WTC11 (cell line): Measurements from ENCODE around the gene ZDBF2. TPM values are rescaled to one million over a fixed set of nuclear protein-coding genes. Genes with fewer than 3 reads are reported as not detected.

Experiments
- ATAC-seq: fragments of 200-7000 bp; cut with Tn5 transposase; 2 replicates; pipeline ENCODE4 v1.10.0; 2021; ENCODE audit warnings: mild to moderate bottlenecking, moderate library complexity
- CTCF ChIA-PET: fragments of 300-600 bp; sonication (Branson Sonifier 250); formaldehyde crosslinking; loops from one replicate; lab custom pipeline; 2021; ENCODE audit warnings: antibody characterized with exemption; lab: Charles Lee
- POLR2A ChIA-PET: fragments of 350-600 bp; sonication (Branson Sonifier 250); formaldehyde crosslinking; loops from one replicate; lab custom pipeline; 2021; ENCODE audit warnings: antibody characterized with exemption; lab: Charles Lee
- DNase-seq: peaks from one replicate; pipeline ENCODE4 v3.0.0; 2021; ENCODE audit warnings: low spot score
- H3K27ac Mint-ChIP-seq: 2 replicates; pipeline ENCODE4 v1.8.0; 2021; ENCODE audit warnings: mixed read lengths
- H3K27me3 Mint-ChIP-seq: 2 replicates; pipeline ENCODE4 v1.8.0; 2021; ENCODE audit warnings: low read depth, mild to moderate bottlenecking, moderate library complexity, mixed read lengths
- H3K36me3 Mint-ChIP-seq: 2 replicates; pipeline ENCODE4 v1.8.0; 2021; ENCODE audit warnings: mixed read lengths
- H3K4me1 Mint-ChIP-seq: 2 replicates; pipeline ENCODE4 v1.8.0; 2022; ENCODE audit warnings: mixed read lengths
- H3K4me3 Mint-ChIP-seq: 2 replicates; pipeline ENCODE4 v1.8.0; 2021; ENCODE audit warnings: mild to moderate bottlenecking, moderate library complexity, mixed read lengths
- H3K9me3 Mint-ChIP-seq: 2 replicates; pipeline ENCODE4 v1.8.0; 2021; ENCODE audit warnings: mixed read lengths
- ATF3 ChIP-seq: sonication (generic); formaldehyde crosslinking; conservative IDR thresholded peaks from 2 replicates; pipeline ENCODE4 v1.8.1; 2022; ENCODE audit warnings: mild to moderate bottlenecking, missing genetic modification reagents
- CBFB ChIP-seq: sonication (generic); formaldehyde crosslinking; IDR thresholded peaks from 2 replicates; pipeline ENCODE4 v1.8.1; 2022; ENCODE audit warnings: mild to moderate bottlenecking, low read depth, missing genetic modification reagents
- CDX4 ChIP-seq: fragments of 250-450 bp; sonication (Bioruptor Pico); IDR thresholded peaks from 2 replicates; pipeline ENCODE4 v1.9.0; 2021; ENCODE audit warnings: moderate library complexity, mild to moderate bottlenecking, inconsistent platforms, borderline replicate concordance
- CREM ChIP-seq: sonication (generic); formaldehyde crosslinking; IDR thresholded peaks from 2 replicates; pipeline ENCODE4 v1.8.1; 2022; ENCODE audit warnings: mild to moderate bottlenecking, missing genetic modification reagents, moderate library complexity
- ELF4 ChIP-seq: sonication (generic); formaldehyde crosslinking; IDR thresholded peaks from 2 replicates; pipeline ENCODE4 v1.8.1; 2022; ENCODE audit warnings: low read depth, mild to moderate bottlenecking, moderate library complexity, missing genetic modification reagents
- ESRRA ChIP-seq: sonication (generic); formaldehyde crosslinking; IDR thresholded peaks from 2 replicates; pipeline ENCODE4 v1.8.1; 2022; ENCODE audit warnings: mild to moderate bottlenecking, missing genetic modification reagents, borderline replicate concordance
- GTF2I ChIP-seq: fragments of 250-450 bp; sonication (Bioruptor Pico); conservative IDR thresholded peaks from 2 replicates; pipeline ENCODE4 v1.4.0; 2021; ENCODE audit warnings: mild to moderate bottlenecking
- MXD4 ChIP-seq: fragments of 250-450 bp; sonication (Bioruptor Pico); IDR thresholded peaks from 2 replicates; pipeline ENCODE4 v1.8.0; 2021; ENCODE audit warnings: mild to moderate bottlenecking, moderate library complexity, borderline replicate concordance
- NFYB ChIP-seq: sonication (generic); formaldehyde crosslinking; conservative IDR thresholded peaks from 2 replicates; pipeline ENCODE4 v1.8.0; 2022; ENCODE audit warnings: low read depth, missing genetic modification reagents
- PREB ChIP-seq: sonication (generic); formaldehyde crosslinking; IDR thresholded peaks from 2 replicates; pipeline ENCODE4 v1.8.1; 2022; ENCODE audit warnings: mild to moderate bottlenecking, missing genetic modification reagents, moderate library complexity, borderline replicate concordance
- RELA ChIP-seq: sonication (generic); formaldehyde crosslinking; IDR thresholded peaks from 2 replicates; pipeline ENCODE4 v1.8.1; 2022; ENCODE audit warnings: missing genetic modification reagents, mild to moderate bottlenecking, borderline replicate concordance
- RORB ChIP-seq: fragments of 250-450 bp; sonication (Bioruptor Pico); IDR thresholded peaks from 2 replicates; pipeline ENCODE4 v1.9.0; 2021; ENCODE audit warnings: mild to moderate bottlenecking
- ZBTB21 ChIP-seq: sonication (generic); formaldehyde crosslinking; IDR thresholded peaks from 2 replicates; pipeline ENCODE4 v1.8.1; 2023; ENCODE audit warnings: mild to moderate bottlenecking, missing genetic modification reagents, borderline replicate concordance
- ZNF121 ChIP-seq: sonication (generic); formaldehyde crosslinking; IDR thresholded peaks from 2 replicates; pipeline ENCODE4 v1.8.0; 2023; ENCODE audit warnings: missing genetic modification reagents
- ZNF416 ChIP-seq: fragments of 250-450 bp; sonication (Bioruptor Pico); IDR thresholded peaks from 2 replicates; pipeline ENCODE4 v1.9.0; 2021; ENCODE audit warnings: mild to moderate bottlenecking, inconsistent platforms
- ZNF423 ChIP-seq: fragments of 250-450 bp; sonication (Bioruptor Pico); IDR thresholded peaks from 2 replicates; pipeline ENCODE4 v2.1.2; 2022; ENCODE audit warnings: mild to moderate bottlenecking, moderate library complexity
- ZNF425 ChIP-seq: fragments of 250-450 bp; sonication (Bioruptor Pico); conservative IDR thresholded peaks from 2 replicates; pipeline ENCODE4 v1.9.0; 2021; ENCODE audit warnings: mild to moderate bottlenecking
- total RNA-seq: library from RNA; stranded (reverse); gene quantifications from 3 replicates; pipeline ENCODE4 v1.2.3, GENCODE V29; 2021
- TF ChIP-seq, protein P1 (sequence below): sonication (generic); formaldehyde crosslinking; IDR thresholded peaks from 2 replicates; pipeline ENCODE4 v1.8.1; 2023; ENCODE audit warnings: mild to moderate bottlenecking, missing genetic modification reagents
- TF ChIP-seq, protein P2 (sequence below): sonication (generic); formaldehyde crosslinking; IDR thresholded peaks from 2 replicates; pipeline ENCODE4 v1.8.1; 2023; ENCODE audit warnings: mild to moderate bottlenecking, missing genetic modification reagents
- TF ChIP-seq, protein P3 (sequence below): fragments of 250-450 bp; sonication (Bioruptor Pico); IDR thresholded peaks from 2 replicates; pipeline ENCODE4 v1.9.0; 2021; ENCODE audit warnings: mild to moderate bottlenecking
- TF ChIP-seq, protein P4 (sequence below): sonication (generic); formaldehyde crosslinking; IDR thresholded peaks from 2 replicates; pipeline ENCODE4 v1.8.1; 2022; ENCODE audit warnings: low read depth, missing genetic modification reagents, borderline replicate concordance

Gene ZDBF2
- total RNA-seq, 1 experiment from 2014 or later = 16.0 TPM

GRCh38 chr2:206253125-206253776 is 21.2 kb upstream of the ZDBF2 start (continued):
- TF ChIP-seq, protein P1, sequence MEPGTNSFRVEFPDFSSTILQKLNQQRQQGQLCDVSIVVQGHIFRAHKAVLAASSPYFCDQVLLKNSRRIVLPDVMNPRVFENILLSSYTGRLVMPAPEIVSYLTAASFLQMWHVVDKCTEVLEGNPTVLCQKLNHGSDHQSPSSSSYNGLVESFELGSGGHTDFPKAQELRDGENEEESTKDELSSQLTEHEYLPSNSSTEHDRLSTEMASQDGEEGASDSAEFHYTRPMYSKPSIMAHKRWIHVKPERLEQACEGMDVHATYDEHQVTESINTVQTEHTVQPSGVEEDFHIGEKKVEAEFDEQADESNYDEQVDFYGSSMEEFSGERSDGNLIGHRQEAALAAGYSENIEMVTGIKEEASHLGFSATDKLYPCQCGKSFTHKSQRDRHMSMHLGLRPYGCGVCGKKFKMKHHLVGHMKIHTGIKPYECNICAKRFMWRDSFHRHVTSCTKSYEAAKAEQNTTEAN (CRISPR knock-in tag) = no peak

GRCh38 chr2:206253777-206254166 is 20.7 kb upstream of the ZDBF2 start:
- Mint-ChIP-seq H3K9me3 (no peaks in the 10 kb centered on the region), H3K4me1 (peaks cover 27% of the 10 kb centered on the region), H3K4me3 (no peak overlapping the region), H3K36me3 (no peaks in the 10 kb centered on the region), H3K27ac (no peak overlapping the region), H3K27me3 (peaks cover 100% of the 10 kb centered on the region)
- POLR2A ChIA-PET = no interaction called here
- DNase-seq (no peak), ATAC-seq (no peak)
- CTCF ChIA-PET = interaction anchor here (0.7 kb wide), 1 partner anchor 79 kb away, joined by 3 read pairs; no protein-coding TSS in a partner anchor
- TF ChIP-seq MXD4 (CRISPR knock-in tag) = no peak
- TF ChIP-seq RELA (CRISPR knock-in tag) = no peak
- no peak for TF ChIP-seq NFYB
- TF ChIP-seq CDX4 = no peak
- TF ChIP-seq PREB = no peak
- no peak for TF ChIP-seq ZNF416 (CRISPR knock-in tag)
- no peak for TF ChIP-seq RORB (CRISPR knock-in tag)
- no peak for TF ChIP-seq ZNF425 (CRISPR knock-in tag)
- no peak for TF ChIP-seq ZNF423 (CRISPR knock-in tag)
- no peak for TF ChIP-seq ZNF121 (CRISPR knock-in tag)
- TF ChIP-seq ESRRA (CRISPR knock-in tag) = no peak
- no peak for TF ChIP-seq CBFB (CRISPR knock-in tag)
- no peak for TF ChIP-seq ATF3 (CRISPR knock-in tag)
- no peak for TF ChIP-seq ZBTB21 (CRISPR knock-in tag)
- TF ChIP-seq, protein P2, sequence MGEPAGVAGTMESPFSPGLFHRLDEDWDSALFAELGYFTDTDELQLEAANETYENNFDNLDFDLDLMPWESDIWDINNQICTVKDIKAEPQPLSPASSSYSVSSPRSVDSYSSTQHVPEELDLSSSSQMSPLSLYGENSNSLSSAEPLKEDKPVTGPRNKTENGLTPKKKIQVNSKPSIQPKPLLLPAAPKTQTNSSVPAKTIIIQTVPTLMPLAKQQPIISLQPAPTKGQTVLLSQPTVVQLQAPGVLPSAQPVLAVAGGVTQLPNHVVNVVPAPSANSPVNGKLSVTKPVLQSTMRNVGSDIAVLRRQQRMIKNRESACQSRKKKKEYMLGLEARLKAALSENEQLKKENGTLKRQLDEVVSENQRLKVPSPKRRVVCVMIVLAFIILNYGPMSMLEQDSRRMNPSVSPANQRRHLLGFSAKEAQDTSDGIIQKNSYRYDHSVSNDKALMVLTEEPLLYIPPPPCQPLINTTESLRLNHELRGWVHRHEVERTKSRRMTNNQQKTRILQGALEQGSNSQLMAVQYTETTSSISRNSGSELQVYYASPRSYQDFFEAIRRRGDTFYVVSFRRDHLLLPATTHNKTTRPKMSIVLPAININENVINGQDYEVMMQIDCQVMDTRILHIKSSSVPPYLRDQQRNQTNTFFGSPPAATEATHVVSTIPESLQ (CRISPR knock-in tag) = no peak
- no peak for TF ChIP-seq GTF2I (CRISPR knock-in tag)
- TF ChIP-seq, protein P3, sequence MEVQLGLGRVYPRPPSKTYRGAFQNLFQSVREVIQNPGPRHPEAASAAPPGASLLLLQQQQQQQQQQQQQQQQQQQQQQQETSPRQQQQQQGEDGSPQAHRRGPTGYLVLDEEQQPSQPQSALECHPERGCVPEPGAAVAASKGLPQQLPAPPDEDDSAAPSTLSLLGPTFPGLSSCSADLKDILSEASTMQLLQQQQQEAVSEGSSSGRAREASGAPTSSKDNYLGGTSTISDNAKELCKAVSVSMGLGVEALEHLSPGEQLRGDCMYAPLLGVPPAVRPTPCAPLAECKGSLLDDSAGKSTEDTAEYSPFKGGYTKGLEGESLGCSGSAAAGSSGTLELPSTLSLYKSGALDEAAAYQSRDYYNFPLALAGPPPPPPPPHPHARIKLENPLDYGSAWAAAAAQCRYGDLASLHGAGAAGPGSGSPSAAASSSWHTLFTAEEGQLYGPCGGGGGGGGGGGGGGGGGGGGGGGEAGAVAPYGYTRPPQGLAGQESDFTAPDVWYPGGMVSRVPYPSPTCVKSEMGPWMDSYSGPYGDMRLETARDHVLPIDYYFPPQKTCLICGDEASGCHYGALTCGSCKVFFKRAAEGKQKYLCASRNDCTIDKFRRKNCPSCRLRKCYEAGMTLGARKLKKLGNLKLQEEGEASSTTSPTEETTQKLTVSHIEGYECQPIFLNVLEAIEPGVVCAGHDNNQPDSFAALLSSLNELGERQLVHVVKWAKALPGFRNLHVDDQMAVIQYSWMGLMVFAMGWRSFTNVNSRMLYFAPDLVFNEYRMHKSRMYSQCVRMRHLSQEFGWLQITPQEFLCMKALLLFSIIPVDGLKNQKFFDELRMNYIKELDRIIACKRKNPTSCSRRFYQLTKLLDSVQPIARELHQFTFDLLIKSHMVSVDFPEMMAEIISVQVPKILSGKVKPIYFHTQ (CRISPR knock-in tag) = no peak
- TF ChIP-seq, protein P4, sequence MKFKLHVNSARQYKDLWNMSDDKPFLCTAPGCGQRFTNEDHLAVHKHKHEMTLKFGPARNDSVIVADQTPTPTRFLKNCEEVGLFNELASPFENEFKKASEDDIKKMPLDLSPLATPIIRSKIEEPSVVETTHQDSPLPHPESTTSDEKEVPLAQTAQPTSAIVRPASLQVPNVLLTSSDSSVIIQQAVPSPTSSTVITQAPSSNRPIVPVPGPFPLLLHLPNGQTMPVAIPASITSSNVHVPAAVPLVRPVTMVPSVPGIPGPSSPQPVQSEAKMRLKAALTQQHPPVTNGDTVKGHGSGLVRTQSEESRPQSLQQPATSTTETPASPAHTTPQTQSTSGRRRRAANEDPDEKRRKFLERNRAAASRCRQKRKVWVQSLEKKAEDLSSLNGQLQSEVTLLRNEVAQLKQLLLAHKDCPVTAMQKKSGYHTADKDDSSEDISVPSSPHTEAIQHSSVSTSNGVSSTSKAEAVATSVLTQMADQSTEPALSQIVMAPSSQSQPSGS (CRISPR knock-in tag) = no peak
- no peak for TF ChIP-seq ELF4 (CRISPR knock-in tag)
- TF ChIP-seq CREM (CRISPR knock-in tag) = no peak
